ENCODE data around the gene DNAJB13.

The DNAJB13 gene

GRCh38 chr11:73956876-73957653, 6.2 kb downstream of the DNAJB13 start:
- DNase-seq = no peak

GRCh38 chr11:73957654-73958361, 7.0 kb downstream of the DNAJB13 start:
- no peak for DNase-seq

- no peak for DNase-seq
These were observed 7.8 kb downstream of the DNAJB13 start for GRCh38 chr11:73958521-73959141.

GRCh38 chr11:73961321-73961720, 10.5 kb downstream of the DNAJB13 start:
- no peak for DNase-seq

GRCh38 chr11:73962101-73962705, 11.4 kb downstream of the DNAJB13 start:
- no peak for DNase-seq

GRCh38 chr11:73963861-73964260, 13.0 kb downstream of the DNAJB13 start:
- no peak for DNase-seq

- no peak for DNase-seq
These were observed 14.4 kb downstream of the DNAJB13 start for GRCh38 chr11:73965076-73965763.

GRCh38 chr11:73965764-73966121, 14.9 kb downstream of the DNAJB13 start:
- no peak for DNase-seq

- DNase-seq = no peak
These were observed 17.6 kb downstream of the DNAJB13 start for GRCh38 chr11:73968356-73968966.

GRCh38 chr11:73969091-73969490, 18.3 kb downstream of the DNAJB13 start:
- no peak for DNase-seq

- no peak for DNase-seq
These were observed 19.4 kb downstream of the DNAJB13 start for GRCh38 chr11:73969991-73970800.

- DNase-seq = no peak
These were observed 20.4 kb downstream of the DNAJB13 start for GRCh38 chr11:73971175-73971719.

GRCh38 chr11:73972187-73972586, 21.4 kb downstream of the DNAJB13 start:
- no peak for DNase-seq

GRCh38 chr11:73972620-73973449, 22.0 kb downstream of the DNAJB13 start:
- DNase-seq = no peak

- no peak for DNase-seq
These were observed 24.0 kb downstream of the DNAJB13 start for GRCh38 chr11:73974604-73975478.

- no peak for DNase-seq
These were observed 24.6 kb downstream of the DNAJB13 start for GRCh38 chr11:73975479-73975757.

GRCh38 chr11:73976451-73977151, 25.8 kb downstream of the DNAJB13 start:
- DNase-seq = no peak

GRCh38 chr11:73977856-73978519, 27.2 kb downstream of the DNAJB13 start:
- DNase-seq = no peak
